HG03025 (cell line): ENCODE results near the gene CDKN2B-AS1.

Source experiments
- ATAC-seq: cut with Tn5 transposase; IDR thresholded peaks from one replicate; pipeline ENCODE4 v1.9.1; 2021; ENCODE audit warnings: mild to moderate bottlenecking, moderate library complexity; ENCODE audit not compliant: unreplicated experiment, low FRiP score

The CDKN2B-AS1 gene

GRCh38 chr9:22114956-22115355 is 120.4 kb downstream of the CDKN2B-AS1 start:
- no peak for ATAC-seq

- no peak for ATAC-seq
These were observed 122.2 kb downstream of the CDKN2B-AS1 start for GRCh38 chr9:22116758-22117157.

- ATAC-seq, result no peak
These were observed 123.2 kb downstream of the CDKN2B-AS1 start for GRCh38 chr9:22117511-22118384.

GRCh38 chr9:22118810-22119521 is 124.4 kb downstream of the CDKN2B-AS1 start:
- no peak for ATAC-seq

- ATAC-seq, result peak; percentile 68
These were observed 125.0 kb downstream of the CDKN2B-AS1 start for GRCh38 chr9:22119522-22120158.

GRCh38 chr9:22120159-22120549 is 125.6 kb downstream of the CDKN2B-AS1 start:
- ATAC-seq, result no peak

- ATAC-seq, result no peak
These were observed 126.0 kb downstream of the CDKN2B-AS1 start for GRCh38 chr9:22120595-22120994.

- no peak for ATAC-seq
These were observed 129.8 kb downstream of the CDKN2B-AS1 start for GRCh38 chr9:22124263-22125011.

- ATAC-seq, result no peak
These were observed 134.5 kb downstream of the CDKN2B-AS1 start for GRCh38 chr9:22129133-22129532.

- no peak for ATAC-seq
These were observed 135.0 kb downstream of the CDKN2B-AS1 start for GRCh38 chr9:22129633-22130032.

GRCh38 chr9:22131817-22132216 is 137.2 kb downstream of the CDKN2B-AS1 start:
- ATAC-seq, result no peak

- no peak for ATAC-seq
These were observed 139.8 kb downstream of the CDKN2B-AS1 start for GRCh38 chr9:22134390-22134789.

GRCh38 chr9:22136461-22137096 is 142.0 kb downstream of the CDKN2B-AS1 start:
- ATAC-seq, result no peak

GRCh38 chr9:22138956-22139660 is 144.5 kb downstream of the CDKN2B-AS1 start:
- no peak for ATAC-seq

GRCh38 chr9:22141908-22142307 is 147.3 kb downstream of the CDKN2B-AS1 start:
- ATAC-seq, result no peak

GRCh38 chr9:22142671-22143070 is 148.1 kb downstream of the CDKN2B-AS1 start:
- no peak for ATAC-seq

GRCh38 chr9:22143799-22144625 is 149.4 kb downstream of the CDKN2B-AS1 start:
- ATAC-seq, result no peak

GRCh38 chr9:22146604-22147003 is 152.0 kb downstream of the CDKN2B-AS1 start:
- ATAC-seq, result no peak
